Hematopoietic multipotent progenitor cell treated with erythropoietin and hydrocortisone succinate and interleukin-3 and kit ligand, for 8 days (in vitro differentiated cells): ENCODE measurements around the gene ASPM.

Experiments used
- DNase-seq: peaks from one replicate; pipeline ENCODE4 v3.0.0-alpha.2; 2015

The ASPM gene

DNA sequence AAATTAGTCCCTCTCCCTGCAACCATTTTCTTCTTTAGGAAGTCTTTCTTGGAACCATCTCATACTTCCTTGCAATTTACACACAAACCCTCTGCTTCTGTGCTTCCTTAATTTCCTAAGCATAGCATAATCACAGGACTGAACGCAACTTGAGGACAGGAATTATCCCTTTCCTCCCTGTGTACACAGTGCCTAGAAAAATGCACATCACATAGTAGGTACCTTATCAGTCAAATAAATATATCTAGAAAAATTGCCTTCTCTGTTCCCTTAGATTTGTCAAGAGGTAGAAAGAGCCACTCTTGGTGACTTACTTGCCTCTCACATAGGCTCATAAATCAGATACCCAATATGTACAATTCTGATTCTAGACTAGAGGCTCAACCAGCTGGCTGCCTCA, 4.9 kb downstream of the ASPM start:
- no peak for DNase-seq

DNA sequence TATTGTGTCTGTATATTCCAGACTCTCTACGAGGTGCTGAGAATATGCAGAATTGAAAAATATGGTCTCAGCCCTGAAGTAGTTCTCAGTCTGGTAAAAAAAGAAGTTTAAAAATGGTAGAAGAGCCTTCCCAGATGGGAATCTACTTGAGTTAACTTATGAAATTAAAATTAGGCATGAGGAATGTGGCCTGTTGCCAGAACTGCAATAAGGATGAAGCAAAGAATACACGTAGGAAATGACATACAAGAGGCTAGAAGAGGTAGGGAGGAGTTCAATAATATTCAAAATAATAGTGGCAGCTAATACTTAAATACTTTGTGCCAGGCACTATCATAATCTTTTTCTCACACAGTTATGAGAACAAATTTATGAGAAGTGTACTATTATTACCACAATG, 6.3 kb downstream of the ASPM start:
- no peak for DNase-seq

DNA sequence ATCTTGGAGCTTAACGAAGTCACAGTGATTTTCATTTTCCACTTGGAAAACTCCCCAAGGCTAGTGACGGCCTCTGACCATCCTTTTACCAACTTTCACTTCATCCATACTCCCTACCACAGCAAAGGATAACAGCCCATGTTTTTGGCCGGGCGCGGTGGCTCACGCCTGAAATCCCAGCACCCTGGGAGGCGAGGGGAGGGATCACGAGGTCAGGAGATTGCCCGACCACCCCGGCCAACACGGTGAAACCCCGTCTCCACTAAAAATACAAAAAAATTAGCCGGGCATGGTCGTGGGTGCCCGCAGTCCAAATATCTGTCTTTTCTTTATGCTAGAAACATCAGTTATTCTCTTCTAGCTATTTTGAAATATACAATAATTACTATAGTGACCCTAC, 7.3 kb downstream of the ASPM start:
- no peak for DNase-seq

DNA sequence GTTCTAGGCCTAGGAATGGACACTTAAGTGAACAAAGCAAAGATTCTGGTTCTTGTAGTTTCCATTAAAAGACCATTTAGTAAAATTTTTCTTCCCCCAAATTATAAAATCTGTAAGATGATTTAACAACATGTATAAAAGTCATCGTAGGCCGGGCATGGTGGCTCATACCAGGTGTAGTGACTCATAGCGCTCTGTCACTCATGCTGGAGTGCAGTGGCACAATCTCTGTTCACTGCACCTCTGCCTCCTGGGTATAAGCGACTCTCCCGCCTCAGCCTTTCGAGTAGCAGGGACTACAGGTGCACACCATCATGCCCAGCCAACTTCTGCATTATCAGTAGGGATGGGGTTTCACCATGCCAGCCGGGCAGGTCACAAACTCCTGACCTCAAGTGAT, 9.1 kb downstream of the ASPM start:
- no peak for DNase-seq

DNA sequence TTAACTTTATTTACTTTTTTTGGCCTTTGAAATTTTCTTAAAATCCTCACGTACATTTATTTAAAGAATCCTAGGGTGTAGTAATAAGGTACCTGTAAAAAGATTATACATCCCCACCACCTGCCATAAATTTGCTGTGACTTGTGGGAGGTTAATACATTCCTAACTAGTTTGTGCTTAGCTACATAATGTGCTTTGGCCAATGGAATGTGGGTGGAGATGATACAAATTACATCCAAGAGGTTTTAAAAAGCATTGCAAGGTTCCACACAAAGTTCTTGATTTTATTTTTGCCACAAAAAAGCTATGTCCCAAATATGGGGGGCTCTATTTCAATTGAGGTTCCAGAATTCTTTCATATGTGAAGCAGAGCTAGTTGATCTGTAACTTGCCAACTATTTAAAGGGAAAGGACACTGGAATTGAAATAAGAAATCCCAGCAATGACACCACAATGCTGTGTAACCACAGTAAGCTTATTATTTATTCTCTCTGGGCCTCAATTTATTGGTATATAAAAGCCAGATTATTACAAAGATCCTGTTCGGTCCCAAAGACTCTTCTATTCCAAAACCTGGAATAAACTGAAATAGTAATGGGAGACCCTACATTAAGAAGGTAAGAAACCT, 15.7 kb downstream of the ASPM start:
- DNase-seq, result no peak

DNA sequence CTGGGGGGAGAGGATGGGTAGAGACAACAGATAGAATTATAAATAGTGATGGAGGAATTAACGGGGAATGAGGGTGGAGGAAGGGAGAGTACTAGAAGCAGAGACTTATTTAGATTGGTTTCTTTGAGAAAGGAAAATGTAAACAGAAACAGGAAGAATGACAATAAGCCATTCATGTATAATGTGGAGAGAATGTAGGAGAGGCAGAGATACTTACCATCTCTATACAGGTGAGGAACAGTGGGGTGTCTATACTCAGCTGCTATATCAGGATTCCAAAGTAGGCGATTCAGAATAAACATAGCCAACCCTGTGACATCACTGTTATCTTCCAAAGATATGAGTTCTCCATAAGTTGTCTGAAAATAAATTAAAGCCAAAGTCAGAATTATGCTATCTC, 16.8 kb downstream of the ASPM start:
- no peak for DNase-seq

DNA sequence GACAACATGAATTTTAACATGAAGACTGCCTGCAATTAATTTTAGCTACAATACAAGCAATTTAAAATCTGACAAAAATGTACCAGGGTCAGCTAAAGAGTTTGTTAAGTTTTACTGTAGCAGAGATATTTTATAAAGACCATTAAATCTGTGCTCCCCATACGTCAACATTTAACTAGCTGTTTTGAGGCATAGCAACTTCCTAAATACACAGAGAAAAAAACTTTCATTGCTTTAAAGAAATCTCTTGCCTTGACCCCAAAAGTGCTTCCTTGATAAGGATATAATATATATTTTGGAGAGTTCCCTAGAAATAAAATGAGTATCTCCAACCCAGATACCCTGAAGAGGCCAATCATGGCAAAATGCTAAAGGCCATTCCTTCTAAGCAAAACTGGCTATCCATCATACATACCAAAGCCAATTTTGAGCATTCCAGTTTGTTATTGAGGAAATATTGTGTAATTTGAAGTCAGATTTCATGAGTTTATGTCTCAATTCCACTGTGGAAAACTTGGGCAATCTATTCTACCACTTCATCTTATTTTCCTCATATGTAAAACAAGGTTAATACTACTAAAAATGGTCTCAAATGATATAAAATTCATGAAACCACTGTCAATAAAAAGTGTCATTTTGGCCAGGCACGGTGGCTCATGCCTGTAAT, 19.1 kb downstream of the ASPM start:
- no peak for DNase-seq

DNA sequence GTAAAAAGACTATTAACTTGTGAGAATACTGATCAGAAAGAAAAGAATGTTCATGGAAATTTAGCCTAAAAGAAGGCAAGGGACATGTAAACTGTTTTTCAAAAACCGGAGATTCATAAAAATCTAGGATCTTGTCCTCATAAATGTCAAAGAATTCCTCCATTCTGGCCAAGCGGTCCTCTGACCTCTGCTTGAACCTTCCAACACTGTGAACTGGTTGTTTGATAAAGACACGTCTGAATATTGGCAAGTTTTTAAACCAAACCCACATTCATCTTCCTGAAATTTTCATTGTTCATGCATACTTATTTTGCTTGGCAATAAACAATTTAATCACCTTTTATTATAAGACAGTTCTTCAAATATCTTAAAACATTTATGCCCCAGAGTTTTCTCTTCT, 19.8 kb downstream of the ASPM start:
- no peak for DNase-seq

DNA sequence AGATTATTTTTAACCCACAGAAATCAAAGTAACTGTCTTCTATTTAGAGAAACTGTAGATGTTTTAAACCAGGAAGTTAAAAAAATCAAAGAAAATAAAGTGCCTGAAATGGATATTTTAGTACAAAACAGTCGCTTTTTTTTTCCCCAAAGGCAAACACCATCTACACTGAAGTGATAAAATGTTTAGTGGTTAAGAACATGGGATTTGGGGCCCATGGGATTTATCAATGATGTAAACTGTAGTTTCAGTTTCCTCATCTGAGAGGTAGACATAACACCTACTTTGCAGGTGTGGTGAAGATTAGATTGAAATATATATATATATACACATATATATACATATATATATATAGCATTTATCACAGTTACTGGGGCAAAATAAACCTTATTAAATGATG, 22.1 kb downstream of the ASPM start:
- DNase-seq, result no peak

DNA sequence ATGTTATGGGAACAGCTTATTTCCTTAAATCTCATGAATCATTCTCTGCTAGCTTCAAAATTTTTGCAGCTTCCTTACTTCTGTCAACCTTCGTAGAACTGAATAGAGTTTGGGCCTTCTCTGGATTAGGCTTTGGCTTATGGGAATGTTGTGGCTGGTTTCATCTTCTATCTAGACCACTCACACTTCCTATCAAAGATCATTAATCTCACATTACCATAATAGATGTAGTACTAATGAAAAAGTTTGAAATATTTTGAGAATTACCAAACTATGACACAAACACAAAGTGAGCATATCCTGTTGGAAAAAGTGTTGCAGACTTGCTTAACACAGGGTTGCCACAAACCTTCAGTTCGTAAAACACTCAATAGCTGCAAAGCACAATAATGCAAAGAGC, 30.3 kb downstream of the ASPM start:
- no peak for DNase-seq

DNA sequence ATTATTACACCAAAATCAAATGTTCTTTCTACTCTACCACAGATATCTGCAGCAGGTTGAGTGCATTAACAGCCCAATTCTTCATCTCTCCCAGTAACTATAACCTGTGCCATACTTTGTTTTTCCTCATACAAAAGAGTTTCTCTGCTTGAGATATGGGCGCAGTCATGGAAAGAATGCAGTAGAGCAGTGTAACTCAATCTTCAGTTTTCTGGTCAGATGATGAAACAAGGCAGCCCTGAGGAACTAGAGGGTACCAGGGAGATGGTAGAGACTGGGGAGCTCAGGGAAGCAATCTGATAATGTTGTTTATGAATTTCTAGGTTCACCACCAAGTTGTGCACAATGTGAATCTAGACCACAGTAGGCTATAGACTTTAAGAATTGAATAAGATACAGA, 39.6 kb downstream of the ASPM start:
- DNase-seq, result no peak

DNA sequence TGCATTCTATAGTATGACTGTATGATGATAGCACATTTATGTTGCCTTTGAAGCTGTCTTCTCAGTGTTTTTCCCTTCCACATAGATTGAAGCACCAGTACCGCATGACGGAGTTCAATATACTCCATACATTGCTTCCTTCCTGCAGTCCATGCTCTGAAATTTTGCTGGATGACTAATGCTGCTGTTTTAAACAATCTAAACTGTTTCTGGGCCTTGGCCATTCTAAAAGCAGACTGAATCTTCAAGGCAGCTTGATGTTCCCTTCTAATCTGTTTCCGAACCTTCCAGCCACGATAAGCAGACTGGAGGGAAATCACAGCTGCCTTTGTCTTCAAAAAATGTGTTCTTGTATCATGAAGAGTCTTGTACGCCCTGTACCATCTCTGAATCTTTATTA, 43.2 kb downstream of the ASPM start:
- no peak for DNase-seq

DNA sequence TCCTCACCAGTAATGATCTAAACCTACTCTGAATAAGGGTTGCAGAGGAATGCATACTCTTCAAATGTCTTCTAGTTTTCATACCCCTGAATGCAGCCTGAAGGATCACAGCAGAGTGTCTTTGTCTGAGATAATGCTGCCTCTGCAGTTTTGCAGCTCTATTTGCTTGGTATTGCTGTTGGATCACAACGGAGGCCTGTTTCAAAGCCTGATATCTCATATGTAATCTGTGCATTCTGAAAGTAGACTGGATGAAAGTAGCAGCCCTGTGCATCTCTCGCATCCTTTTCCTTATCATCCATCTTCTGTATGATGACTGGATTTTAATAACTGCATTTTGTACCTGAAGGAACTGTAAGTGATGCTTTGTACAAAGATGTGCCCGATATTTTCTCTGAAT, 44.5 kb downstream of the ASPM start:
- DNase-seq, result no peak

DNA sequence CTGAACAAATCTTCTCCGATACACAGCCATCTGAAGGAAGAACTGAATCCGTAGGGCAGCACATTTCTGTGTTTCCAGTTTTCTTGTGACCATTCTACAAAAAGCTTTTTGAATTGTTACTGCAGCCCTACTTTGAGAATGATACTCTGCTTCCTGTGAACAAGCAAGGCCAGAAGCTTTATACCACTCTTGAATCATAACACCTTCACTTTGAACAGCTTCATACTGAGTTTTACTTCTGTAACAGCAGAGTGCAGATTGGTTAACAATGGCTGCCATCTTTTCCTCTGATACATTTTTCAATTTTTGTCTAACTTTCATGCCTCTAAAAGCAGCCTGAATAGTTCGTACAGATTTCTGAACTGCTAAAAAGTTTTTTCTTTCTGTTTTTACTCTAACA, 45.8 kb downstream of the ASPM start:
- no peak for DNase-seq

DNA sequence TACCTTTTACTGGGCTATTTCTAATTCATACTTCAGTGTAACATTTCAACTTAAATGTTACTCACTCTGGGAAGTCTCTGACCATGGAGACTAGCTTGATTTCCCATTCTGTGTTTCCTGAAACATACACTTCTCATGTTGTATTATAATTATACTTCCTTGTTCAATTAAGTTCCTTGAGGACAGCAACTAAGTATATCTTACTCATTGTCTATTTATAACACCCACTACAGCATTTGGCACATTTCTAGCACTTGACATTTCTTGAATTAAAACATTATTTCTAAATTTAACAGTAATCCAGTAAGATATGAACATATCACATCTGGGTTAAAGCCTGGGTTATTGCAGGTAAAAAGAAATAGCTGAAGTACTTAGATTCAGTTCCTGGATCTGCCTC, 47.0 kb downstream of the ASPM start:
- no peak for DNase-seq

DNA sequence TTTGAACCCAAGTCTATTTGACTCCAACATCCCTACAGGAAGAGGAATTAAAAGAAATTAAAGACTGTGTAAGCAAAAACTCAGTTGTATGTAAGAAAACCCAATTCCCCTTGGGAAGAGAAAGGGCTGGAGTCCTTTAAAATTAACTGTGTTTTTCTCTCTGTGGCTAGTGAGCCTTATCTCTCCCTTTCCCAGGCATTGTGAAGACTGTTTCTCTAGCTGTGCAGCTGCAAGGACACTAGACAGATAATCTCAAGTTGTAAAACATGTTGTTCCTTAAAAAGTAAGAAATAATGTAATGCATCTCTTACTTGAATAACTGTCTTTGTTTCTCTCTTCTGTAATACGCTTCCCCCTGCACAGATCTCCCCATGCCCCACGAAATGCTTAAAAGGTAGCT, 49.5 kb downstream of the ASPM start:
- DNase-seq, result peak; percentile 55

DNA sequence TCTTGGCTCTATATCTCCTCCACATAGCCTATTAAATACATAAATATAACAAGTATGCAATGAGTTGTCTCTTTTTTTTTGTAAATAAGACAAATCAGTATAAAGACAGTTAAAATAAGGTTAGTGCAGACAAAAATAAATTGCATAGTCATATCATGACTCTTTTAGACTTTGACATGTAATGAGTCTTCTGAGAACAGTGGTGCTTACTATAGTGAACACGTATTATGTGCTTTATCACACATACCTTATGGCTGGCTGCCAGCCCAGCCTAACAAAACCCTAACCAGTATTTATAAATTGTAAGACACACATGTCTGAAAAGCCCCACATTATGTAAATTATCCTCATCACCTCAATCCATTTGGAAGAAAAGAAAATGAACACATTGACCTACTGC, 50.3 kb downstream of the ASPM start:
- DNase-seq, result peak; percentile 78

DNA sequence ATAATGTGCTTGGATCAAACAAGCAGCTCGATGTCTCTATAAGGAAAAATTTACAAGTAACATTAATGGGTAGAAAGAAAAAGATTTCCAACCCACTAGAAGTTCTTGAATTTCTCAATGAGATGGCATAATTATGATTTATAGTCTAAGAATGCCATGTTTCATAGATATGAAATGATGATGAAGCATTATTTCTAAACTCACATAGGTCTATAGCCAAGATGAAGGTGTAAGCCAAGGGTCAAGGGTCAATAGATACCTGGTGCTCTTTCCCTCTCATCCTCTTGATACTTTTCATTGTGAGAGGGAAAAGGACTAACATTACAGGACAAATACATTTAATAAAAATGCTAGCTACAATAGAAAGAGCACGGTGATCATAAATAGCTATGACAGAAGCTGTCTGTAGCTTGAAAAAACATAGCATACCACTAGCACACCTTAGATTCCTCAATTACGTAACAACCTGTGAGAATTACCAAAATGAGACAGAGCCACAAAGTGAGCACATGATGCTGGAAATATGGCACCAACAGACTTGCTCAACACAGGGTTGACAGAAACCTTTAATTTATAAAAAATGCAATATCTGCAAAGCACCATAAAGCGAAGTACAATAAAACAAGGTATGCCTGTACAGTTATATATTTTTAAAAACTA, 53.1 kb downstream of the ASPM start:
- no peak for DNase-seq

DNA sequence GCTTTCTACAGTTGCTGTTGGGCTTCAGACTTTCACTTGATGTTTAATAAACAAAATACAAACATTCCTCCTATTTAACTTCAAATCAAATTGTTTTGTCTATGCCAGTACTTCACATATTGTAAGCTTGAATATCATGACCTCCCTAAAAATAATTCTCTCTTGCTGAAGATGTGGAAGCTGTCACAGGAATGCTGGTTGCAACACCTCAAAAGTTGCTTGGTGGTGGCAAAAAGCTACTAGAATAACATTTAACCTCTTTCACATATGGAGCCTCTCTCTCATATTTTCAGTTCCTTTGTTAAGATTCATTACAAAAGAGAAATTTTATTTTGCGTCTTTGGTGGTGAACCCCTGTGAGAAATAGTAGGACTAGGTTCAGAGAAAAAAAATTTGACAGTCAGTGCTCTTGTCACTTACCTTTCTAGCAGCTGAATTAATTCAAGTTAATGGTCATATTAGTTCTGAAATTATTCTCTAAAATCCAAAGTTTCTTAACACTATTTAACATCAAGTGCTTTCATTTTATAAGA, 53.9 kb downstream of the ASPM start:
- DNase-seq, result no peak

DNA sequence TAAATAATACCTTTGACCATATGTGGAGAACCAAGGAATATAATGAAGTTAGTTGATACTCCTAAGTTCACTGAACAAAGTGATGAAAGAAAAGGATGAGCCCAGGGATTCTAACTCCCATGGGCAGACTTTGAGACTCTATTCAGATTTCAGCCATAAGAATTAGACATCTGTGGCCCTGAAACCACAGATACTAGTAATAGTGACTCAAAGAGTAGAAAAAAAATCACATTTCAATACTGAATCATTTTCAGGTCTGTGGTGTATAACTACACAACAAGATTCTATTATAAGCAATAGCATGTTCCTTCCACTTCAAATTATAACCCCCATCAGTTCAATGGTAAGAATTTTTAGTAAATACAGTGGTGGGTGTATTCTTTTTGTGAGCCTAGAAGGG, 63.0 kb downstream of the ASPM start:
- no peak for DNase-seq

DNA sequence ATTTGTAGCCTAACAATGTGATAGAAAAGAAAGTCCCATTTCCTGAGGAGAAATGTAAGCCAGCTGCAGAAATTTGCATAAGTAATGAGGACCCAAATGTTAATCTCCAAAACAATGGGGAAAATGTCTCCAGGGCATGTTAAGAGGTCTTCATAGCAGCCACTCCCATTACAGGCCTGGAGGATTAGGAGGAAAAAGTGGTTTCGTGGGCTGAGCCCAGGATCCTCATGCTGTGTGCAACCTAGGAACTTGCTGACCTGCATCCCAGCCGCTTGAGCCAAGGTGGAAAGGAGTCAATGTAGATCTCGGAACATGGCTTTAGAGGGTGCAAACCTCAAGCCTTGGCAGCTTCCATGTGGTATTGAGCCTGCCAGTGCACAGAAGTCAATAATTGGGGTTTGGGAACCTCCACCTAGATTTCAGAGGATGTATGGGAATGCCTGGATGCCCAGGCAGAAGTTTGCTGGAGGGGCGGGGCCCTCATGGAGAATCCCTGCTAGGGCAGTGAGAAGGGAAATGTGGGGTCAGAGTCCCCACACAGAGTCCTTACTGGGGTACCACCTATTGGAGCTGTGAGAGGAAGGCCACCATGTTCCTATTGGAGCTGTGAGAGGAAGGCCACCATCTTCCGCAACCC, 65.2 kb downstream of the ASPM start:
- no peak for DNase-seq

DNA sequence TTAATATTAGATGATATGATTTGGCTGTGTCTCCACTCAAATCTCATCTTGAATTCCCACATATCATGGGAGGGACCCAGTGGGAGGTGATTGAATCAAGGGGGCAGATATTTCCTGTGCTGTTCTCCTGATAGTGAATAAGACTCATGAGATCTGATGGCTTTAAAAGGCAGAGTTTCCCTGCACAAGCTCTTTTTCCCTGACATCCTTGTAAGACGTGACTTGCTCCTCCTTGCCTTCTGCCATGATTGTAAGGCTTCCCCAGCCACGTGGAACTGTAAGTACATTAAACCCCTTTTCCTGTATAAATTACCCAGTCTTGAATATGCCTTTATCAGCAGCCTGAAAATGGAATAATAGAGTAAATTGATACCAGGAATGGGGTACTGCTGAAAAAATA, 66.1 kb downstream of the ASPM start:
- no peak for DNase-seq

DNA sequence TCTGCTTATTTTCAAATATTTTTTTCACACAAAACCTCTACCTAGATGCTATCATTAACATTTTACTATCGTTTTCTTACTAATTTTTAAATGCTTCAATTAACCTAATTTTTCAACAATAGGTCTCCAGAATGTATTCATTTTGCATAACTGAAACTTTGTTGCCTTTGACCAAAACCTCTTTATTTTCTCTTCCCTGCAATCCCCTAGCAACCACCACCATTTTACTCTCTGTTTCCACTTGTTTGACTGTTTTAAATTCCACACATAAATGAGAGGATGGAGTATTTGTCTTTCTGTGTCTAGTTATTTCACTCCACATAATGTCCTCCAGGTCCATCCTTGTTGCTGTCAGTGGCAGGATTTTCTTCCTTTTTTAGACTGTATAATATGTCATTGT, 69.9 kb downstream of the ASPM start:
- DNase-seq, result no peak

DNA sequence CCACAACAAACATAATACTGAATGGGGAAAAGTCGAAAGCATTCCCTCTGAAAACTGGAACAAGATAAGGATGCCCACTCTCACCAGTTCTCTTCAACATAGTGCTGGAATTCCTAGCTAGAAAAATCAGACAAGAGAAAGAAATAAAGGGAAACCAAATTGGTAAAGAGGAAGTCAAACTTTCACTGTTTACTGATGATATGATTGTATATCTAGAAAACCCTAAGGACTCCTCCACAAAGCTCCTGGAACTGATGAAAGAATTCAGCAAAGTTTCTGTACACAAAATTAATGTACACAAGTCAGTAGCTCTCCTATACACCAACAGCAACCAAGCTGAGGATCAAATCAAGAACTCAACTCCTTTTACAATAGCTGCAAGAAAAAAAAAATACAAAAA, 72.5 kb downstream of the ASPM start:
- DNase-seq, result no peak
